Left colon (tissue), 2 donors: ENCODE measurements around the gene CDH2. TPM values are rescaled to one million over a fixed set of nuclear protein-coding genes. Genes with fewer than 3 reads are reported as not detected.

Experiments used
- ATAC-seq: fragments of 200-7000 bp; cut with Tn5 transposase; one replicate; pipeline ENCODE4 v1.9.1; 2020; ENCODE audit warnings: mild to moderate bottlenecking, moderate library complexity
- DNase-seq, 2 donors: peaks; one replicate each; pipeline ENCODE4 v3.0.0-alpha.2; 2020
- intact Hi-C, 2 donors: fragments of 100-400 bp; cut with DNase I in 1 of 2; cut with micrococcal nuclease in 1 of 2; formaldehyde crosslinking; loops; one replicate each; pipeline versions ENCODE4 v1.11.2 to v1.14.0; 2022; cut with DNase I, micrococcal nuclease
- total RNA-seq, 2 donors: library from RNA; stranded (reverse); fragmentation: NEBNext Ultra II Directional; extraction: Animal tissue kit (Norgen Biotek cat#: 25700); gene quantifications; one replicate each; pipeline ENCODE4 v1.2.1, GENCODE V29; 2021
- donor health status: DM: no; HTN: no; CAD: no.
- donor health status: DM: yes; HTN: yes; CAD: no.

CDH2 gene
- total RNA-seq, 2 donors from 2014 or later = 0.98 to 1.8 TPM

DNA sequence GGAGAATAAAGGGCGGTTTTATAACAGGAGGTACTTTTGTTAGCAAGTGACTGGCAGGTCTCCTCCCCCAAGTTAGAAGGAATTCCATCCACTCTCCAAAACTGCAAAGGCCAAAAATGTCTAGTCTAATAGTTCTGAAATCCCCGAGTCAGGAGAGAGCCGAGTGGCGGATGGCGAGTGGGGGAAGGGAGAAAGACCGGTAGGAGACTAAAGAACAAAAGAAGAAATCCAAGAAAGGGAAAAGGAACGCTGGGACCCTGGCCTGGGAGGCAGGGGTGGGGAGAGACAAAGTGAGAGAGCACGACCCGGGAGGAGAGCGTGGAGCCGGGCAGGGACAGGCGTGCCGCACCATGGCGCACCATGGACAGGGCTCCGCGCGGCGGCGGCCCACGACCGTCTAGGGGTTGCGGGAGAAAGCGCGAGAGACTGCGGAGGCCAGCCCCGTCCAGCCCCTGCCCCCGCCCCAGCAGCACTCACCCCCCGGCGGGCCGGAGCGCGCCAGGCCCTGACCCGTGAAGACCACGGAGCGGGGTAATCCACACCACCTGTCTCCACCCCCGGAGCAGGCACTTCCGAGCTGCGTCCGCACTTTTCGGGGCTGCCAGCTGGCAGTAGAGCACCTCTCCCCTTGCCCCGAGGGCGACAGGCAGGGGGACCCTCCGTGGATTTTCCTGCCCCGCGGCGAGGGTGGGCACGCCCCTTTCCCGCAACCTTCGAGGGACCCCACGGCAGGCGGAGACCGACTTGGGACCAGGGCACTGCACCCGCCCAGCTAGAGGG lies 1.6 kb downstream of the CDH2 start:
- intact Hi-C loops = no loop called here
- ATAC-seq = no peak
- DNase-seq = no peak

DNA sequence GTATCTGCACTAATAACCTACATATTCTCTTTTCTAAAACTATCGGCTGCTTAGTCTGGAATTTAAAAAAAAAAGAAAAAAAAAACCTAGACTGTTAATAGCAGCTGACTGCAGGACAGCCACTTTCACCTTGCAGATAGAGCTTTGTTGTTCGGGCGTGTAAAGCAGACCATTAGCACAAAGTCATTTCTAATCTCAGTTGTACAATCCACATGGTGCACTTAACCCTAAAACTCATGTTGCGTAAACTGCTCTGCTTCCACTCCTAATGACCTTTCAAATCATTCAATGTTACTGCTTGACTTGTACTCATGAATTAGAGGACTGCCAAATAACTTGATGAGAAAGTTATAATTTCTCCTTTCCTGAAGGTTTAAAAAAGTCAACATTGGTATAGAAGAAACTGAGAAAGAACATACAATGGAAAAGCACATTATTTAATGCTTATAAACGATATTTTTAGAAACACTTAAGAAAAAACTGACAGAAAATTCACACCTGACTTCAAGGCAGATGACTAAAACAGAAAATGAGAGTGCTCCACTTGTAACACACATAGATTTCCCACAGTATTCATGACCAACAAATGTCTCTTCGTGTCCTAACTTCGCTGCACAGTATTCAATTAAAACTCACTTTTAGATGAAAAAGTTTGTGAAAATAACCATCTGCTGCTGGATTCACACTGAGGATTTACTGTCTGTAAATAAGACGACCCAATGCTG lies 2.6 kb downstream of the CDH2 start:
- intact Hi-C loops = no loop called here
- DNase-seq (no peak), ATAC-seq (no peak)

DNA sequence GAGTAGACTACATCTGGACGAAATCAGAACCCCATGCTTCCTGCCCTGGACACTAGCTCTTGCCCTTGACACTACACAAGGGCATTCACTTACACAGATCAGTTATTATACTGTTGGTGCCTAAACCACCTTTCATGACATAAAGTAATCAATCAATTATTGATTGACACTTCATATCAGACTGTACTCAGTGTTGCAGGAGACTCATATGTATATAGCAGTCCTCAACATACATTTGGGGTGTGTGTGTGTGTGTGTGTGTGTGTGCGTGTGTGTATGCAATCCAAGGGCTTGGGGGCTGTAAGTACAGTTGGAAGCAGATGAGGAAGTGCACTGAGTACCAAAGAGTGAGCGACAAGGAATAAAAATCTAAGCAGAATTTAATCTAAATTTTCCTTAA lies 5.1 kb downstream of the CDH2 start:
- intact Hi-C loops = no loop called here
- no peak for ATAC-seq
- no peak for DNase-seq

DNA sequence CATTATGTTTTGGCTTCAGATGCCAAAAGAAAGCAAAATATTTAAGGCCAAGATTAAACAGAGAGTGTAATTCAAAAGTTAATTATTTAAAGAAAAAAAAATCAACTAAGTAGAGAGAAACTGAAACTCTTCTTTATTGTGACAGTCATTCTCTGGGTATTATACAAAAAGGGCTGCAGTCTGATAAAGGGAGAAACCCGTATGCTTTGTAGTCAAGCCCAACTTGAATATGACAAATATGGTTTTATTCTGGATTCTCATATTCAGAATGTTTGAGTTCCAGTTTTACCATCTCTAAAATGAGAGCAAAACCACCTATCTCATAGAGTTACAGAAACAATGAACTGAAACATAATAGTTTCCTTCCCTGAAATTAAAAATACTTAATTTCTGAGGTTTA lies 8.2 kb downstream of the CDH2 start:
- intact Hi-C loops = no loop called here
- ATAC-seq (no peak), DNase-seq (no peak)

DNA sequence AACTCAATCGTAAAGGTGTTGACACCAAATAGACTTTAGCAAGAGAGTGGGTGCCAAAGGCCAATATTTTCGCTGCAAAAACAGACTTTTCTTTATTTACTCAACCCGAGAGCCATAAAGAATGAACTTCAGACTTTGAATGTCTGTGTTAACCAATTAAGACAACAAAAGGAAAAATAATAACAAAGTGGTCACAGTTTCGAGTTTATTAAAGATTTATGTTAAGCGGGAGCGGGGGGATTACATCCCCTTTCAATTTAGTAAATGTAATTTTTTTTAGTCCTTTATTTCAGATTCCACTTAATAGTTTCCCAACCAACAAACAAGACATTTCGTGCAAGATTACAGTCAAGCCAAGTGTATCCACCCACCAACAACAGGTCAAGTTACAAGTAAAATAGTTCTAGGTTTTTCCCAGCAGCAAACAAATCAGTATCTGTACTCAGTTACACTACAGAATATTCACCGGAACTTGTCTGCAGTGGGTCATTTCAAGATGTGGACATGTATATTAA lies 9.0 kb downstream of the CDH2 start:
- intact Hi-C loops = no loop called here
- ATAC-seq (no peak), DNase-seq (no peak)

DNA sequence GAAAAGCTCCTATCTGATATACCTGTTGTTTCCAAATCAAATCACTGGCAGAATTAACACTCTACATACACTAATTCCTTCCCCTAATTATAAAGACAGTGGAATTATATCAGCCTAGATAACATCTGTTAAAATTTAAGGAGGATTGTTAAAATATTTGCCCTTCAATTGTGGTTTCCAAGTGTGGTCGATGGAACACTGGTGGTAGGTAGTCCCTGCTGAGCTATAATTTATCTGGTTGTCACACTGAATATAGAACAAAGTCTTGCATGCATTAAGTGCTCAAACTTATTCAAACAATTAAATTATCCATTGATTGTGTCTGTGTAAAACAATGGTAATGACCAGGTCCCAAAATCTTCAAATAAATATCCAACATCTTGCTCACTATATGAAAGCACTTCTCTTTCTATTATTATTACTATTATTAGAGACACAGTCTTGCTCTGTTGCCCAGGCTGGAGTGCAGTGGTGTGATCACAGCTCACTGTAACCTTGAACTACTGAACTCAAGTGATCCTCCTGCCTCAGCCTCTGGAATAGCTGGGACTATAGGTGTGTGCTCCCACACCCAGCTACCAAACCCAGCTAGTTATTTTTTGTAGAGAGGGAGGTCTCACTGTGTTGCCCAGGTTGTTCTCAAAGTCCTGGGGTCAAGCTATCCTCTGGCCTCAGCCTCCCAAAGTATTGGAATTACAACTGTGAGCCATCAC lies 12.0 kb downstream of the CDH2 start:
- ATAC-seq = no peak
- no peak for DNase-seq
- intact Hi-C loops = no loop called here

DNA sequence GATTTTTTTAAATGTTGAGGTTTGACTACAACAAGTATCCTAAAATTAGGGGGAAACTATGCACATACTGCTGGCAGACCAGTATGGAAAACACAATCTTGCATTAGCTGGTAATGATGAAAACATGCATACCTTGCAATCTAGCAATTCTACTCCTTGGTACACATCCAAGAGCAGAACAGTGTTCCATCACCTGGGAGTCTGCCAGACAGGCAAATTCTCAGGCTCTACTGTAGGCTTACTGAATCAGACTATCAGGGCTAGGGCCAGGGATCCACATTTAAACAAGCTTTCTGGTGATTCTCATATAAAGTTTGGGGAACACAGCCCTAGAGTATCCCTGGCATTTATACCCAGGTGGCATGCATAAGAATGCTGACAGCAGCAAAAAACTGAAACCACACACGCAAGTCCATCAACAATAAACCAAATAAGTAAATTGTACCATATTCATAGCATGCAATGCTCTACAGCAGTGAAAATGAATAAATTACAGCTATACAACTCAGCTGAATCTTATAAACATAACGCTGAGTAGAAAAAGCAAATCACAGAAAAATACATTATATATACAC lies 13.6 kb downstream of the CDH2 start:
- DNase-seq (no peak), ATAC-seq (no peak)
- intact Hi-C loops = no loop called here

DNA sequence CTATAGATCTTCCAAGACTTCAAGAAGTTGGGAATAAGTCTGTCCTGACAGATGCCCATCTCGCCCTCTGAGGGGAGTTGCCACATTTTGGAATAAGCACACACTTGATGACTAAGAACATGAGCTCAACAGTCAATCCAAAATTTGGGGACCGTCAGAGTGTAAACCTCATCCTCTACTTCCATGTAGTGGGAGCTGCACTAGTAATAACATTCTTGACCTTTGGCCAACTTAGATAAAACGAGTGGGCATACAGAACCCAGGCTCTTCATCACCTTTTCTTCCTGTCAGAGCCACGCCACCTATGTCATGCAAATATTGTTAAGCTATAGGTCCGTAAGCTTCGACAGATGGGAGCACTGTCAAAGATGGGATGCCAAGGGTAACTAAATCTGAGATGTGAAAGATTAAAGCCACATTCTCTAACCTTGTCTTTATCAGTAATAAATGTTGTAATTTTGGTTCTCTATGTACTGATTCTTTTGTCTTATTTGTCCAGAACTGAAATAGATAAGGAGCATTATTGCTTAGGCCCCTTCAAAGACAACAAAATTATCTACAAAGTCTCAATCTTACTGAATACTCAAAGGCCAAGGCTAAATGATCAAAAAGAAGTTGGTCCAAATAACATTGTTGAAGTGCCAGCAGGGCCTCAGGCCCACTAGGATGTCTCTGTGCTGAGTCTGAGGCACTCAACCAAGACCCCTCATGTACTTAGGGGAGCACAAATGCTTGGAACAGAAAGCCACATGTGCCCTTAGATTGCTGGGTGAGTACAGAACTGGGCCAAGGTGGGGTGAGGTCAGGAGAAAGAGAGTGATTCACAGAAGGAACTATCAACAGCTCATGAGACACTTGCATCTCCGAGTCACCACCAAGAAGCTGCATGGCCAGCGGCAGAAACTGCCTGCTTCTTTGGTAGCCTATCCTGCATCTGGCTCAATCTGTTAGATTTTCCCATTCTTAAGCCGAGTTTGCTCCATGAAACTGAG lies 15.0 kb downstream of the CDH2 start:
- DNase-seq = no peak
- no peak for ATAC-seq
- intact Hi-C loops = no loop called here

DNA sequence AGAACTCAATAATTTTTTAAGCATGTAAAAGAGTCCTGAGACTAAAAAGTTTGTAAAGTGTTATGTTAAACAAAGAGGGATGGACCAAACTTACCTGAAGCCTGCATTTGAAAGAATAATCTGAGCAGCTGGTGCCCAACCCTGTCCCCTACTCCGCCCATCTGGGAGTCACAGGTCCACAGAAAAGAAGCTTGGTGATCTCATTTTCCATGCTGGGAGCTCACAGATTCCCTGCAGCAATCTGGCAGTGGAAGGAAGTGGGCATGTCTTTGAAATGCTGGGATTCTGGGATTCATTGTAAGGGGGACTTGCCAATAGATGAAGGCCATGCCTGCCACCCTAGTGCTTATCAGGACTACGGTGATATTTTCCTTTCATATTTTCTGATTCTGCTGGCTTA lies 17.9 kb downstream of the CDH2 start:
- no peak for ATAC-seq
- intact Hi-C loops = no loop called here
- no peak for DNase-seq

DNA sequence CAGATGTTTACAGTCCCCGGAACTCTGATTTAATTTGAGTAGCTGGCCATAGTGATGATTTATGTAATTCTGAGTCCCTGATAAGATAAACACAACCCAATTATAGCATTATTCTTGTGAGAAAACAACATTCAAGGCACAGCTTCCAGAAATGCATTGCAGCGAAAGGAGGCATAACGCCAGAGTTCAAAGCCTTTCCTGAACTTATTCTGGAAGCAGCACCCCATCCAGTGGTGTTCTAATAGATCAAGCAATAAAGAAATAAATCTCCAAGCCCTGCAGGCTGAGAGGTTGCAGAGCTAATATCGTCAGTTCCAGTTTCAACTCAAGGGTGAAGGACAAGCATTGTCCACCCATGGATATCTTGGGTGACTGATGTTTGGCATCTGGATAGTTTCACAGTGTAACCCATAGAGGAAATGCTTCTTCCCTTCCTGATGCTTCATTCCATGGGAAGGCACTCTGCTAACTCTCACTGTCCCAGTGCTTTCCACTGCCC lies 18.8 kb downstream of the CDH2 start:
- ATAC-seq (no peak), DNase-seq (no peak)
- intact Hi-C loops = no loop called here

DNA sequence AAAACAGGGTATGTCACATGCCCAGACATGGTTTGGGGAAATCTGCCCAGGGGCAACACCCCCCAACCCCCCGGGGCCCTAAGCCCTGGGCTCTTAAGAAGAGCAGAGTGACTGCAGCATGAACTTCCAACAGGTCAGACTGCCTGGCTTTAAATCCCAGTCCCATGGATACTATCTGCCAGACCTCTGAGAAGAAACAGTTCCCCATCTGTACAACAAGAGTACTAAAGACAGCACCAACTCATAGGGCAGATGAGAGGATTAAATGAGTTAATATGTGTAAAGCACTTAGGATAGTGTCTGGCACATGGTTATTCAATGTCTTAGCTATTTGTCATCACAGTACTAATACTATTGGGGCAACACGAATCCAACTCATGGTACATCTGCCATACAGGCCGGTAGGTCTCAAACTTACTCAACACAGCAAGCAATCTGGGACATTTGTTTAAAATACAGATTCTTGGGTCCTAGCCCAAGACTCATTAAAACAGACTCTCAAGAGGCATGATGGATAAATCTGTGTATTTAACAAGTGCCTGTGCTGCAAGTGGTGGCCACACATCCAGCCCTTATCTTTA lies 23.4 kb downstream of the CDH2 start:
- ATAC-seq (no peak), DNase-seq (no peak)
- intact Hi-C loops = no loop called here

DNA sequence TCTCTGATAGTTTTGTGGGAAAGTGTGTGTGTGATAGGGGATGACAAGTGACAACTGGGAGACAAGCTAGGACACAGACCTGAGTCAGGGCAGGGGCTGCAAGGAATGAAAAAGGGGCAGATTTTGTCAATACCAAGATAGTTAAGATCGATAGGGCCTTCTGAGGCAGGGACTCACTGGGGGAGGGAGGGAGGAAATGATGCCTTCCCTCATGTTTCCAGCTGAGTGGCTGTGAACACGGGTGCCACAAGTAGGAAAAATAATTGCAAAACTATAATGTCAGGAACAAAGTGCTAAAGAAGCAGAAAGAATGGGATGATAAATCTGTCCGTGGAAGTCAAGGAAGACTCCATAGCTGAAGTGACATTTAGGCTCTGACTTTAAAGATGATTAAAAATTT lies 24.2 kb downstream of the CDH2 start:
- ATAC-seq (no peak), DNase-seq (no peak)
- intact Hi-C loops = no loop called here

DNA sequence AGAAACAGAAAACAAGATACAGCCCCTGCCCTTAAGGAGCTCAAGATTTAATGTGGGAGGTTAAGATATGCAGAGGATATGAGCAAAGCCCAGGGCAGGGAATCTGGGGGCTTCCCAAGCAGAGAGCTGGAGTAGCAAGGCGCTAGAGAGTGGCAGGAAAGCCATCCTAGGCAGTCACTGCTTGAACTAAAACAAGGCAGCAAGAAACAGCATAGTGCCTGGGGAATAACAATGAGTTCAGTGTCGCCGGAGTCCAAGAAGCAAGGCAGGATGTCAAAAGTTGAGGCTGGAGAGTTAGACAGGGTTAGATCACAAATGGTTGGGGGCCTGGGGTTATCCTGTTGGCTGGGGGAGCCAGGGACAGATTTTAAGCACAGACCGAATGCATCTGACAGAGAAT lies 24.6 kb downstream of the CDH2 start:
- DNase-seq (no peak), ATAC-seq (no peak)
- intact Hi-C loops = no loop called here

DNA sequence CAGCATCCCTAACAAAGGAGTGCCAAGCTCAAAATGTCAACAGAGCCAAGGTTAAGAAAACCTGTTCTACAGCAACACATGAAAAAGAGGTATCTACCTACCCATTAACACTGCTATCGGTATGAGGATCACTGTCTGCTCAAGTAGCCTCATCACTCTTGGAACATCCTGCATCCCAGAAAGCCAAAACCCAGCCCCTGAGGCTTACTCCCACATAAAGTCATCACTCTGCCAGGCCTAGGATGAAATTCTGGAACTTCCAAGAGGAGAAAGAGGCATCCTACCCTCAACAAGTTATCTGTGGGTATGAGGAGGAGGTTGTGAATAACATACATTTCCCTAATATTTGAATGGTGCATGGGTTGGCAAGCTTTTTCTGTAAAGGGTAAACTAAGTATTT lies 25.5 kb downstream of the CDH2 start:
- DNase-seq (no peak), ATAC-seq (no peak)
- intact Hi-C loops = no loop called here

DNA sequence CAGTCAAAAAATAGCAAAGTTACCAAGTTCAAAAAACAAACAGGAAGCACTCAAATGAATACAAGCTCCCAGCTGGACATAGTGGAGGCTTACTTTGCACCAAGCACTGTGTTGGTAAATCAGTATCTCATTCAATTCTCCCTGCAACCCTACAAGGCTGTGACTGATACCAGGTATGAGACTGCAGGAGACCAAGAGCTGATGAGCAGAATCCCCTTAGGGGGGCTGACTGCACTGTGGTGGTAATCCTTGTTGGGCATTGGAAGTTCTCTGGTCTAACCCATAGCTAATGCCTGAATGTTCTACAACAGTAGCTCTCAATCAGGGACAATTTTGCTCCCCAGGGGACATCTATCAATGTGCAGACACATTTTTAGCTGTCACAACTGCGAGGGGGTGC lies 26.0 kb downstream of the CDH2 start:
- intact Hi-C loops = no loop called here
- DNase-seq (no peak), ATAC-seq (no peak)

DNA sequence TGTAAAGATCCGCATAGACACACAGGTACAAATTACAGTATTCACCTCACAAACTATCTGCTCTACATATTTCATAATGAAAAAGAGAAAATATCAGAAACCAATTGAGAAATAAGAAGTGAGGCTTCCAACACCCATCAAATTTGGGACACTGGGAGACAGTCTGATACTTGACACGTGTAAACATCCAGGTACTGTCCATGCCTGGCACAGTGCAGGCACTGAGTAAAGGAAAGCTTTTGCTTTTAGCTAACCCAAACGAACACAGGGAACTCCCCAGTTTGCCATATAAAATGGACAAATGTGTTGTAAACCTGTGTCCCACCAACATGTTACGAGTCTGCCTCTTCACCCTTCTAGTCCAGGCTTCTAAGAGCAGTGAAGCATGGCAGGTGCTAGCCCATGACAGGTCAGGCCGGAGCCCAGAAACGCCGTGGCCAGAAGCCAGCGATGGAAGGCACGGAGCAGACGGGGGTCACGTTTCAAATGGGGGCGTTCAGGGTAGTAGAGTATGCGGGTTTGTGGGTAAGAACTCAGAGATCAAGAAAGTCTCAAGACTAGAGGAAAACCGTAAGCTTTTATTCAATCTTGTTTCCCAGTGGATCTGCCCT lies 27.0 kb downstream of the CDH2 start:
- DNase-seq (no peak), ATAC-seq (no peak)
- intact Hi-C loops = no loop called here

DNA sequence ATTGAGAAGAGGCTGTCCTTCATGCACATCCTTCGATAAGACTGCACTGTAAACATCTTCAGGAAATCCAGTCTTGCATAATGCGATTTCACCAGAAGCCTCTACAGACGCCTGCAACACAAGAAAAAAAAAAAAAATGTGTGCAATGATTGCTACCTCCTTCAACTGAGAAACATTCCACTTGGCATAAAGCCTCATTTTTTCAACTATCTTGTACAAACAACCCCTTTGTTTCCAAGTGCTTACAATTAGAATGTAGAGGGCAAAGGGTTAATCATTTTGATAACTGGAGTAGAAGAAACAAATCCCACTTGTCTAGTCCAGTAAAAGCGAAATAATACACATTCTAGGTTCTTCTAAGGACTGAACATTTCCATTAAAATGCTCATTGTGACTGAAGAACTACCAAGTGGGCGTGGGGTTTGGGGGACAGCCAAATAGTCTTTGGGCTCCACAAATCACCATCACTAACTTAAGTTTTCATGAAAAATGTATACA lies 29.2 kb downstream of the CDH2 start:
- intact Hi-C loops = no loop called here
- DNase-seq = no peak

More for the DNA sequence above, 29.2 kb downstream of the CDH2 start:
- no peak for ATAC-seq
